UCSD-AML1 (cell line): ENCODE results near the gene GLRA3.
"Not testable (repeated sequence)": the region's sequence is repeated elsewhere in the genome, so short reads cannot be mapped to it uniquely, and the experiment has no call there.

Experiments used
- DNase-seq: peaks from one replicate; lab custom pipeline; 2025; ENCODE audit not compliant: unreplicated experiment; lab: John Stamatoyannopoulos, UW

The GLRA3 gene

GRCh38 chr4:174663216-174663615, 165.8 kb downstream of the GLRA3 start:
- no peak for DNase-seq

- no peak for DNase-seq
Measured at GRCh38 chr4:174658246-174658645, 170.8 kb downstream of the GLRA3 start.

- DNase-seq: no peak
Measured at GRCh38 chr4:174657472-174657871, 171.6 kb downstream of the GLRA3 start.

GRCh38 chr4:174654634-174655033, 174.4 kb downstream of the GLRA3 start:
- no peak for DNase-seq

- DNase-seq: no peak
Measured at GRCh38 chr4:174650711-174651355, 178.2 kb downstream of the GLRA3 start.

- DNase-seq: no peak
Measured at GRCh38 chr4:174648812-174649211, 180.2 kb downstream of the GLRA3 start.

GRCh38 chr4:174646326-174646725, 182.7 kb downstream of the GLRA3 start:
- no peak for DNase-seq

- DNase-seq: no peak
Measured at GRCh38 chr4:174640146-174640545, 188.9 kb downstream of the GLRA3 start.

- no peak for DNase-seq
Measured at GRCh38 chr4:174635732-174636131, 193.3 kb downstream of the GLRA3 start.

- DNase-seq: no peak
Measured at GRCh38 chr4:174633399-174633798, 195.6 kb downstream of the GLRA3 start.

GRCh38 chr4:174631901-174632758, 196.9 kb downstream of the GLRA3 start:
- DNase-seq: no peak

GRCh38 chr4:174629907-174630450, 199.1 kb downstream of the GLRA3 start:
- DNase-seq: not testable (repeated sequence)

- DNase-seq: no peak
Measured at GRCh38 chr4:174629265-174629664, 199.8 kb downstream of the GLRA3 start.

- DNase-seq: no peak
Measured at GRCh38 chr4:174628191-174628590, 200.9 kb downstream of the GLRA3 start.

- no peak for DNase-seq
Measured at GRCh38 chr4:174627473-174627872, 201.6 kb downstream of the GLRA3 start.

GRCh38 chr4:174626342-174627008, 202.6 kb downstream of the GLRA3 start:
- no peak for DNase-seq

- DNase-seq: no peak
Measured at GRCh38 chr4:174616661-174617060, 212.4 kb downstream of the GLRA3 start.

- peak; percentile 7 for DNase-seq
Measured at GRCh38 chr4:174613979-174614378, 215.1 kb downstream of the GLRA3 start.

GRCh38 chr4:174611792-174612191, 217.3 kb downstream of the GLRA3 start:
- no peak for DNase-seq

- no peak for DNase-seq
Measured at GRCh38 chr4:174607792-174608191, 221.3 kb downstream of the GLRA3 start.

- no peak for DNase-seq
Measured at GRCh38 chr4:174604198-174604597, 224.8 kb downstream of the GLRA3 start.

GRCh38 chr4:174600391-174600790, 228.7 kb downstream of the GLRA3 start:
- DNase-seq: no peak
